ENCODE results near the gene ADCY4.

ADCY4 gene

DNA sequence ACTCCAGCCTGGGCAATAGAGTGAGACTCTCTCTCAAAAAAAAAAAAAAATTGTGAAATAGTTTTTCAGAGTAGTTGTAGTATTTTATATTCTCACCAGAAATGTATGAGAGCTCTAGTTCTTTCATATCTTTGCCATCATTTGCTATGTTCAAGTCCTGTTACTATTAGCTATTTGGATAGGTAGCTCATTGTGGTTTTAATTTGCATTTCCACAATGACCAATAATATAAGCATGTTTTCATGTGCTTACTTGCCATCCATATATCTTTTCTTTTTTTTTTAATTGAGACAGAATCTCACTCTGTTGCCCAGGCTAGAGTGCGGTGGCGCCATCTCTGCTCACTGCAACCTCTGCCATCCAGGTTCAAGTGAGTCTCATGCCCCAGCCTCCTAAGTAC lies 13.3 kb upstream of the ADCY4 start:
- Histone ChIP-seq H3K27ac (no peak overlapping the region), H3K4me3 (no peak overlapping the region)
- TF ChIP-seq, protein P1, sequence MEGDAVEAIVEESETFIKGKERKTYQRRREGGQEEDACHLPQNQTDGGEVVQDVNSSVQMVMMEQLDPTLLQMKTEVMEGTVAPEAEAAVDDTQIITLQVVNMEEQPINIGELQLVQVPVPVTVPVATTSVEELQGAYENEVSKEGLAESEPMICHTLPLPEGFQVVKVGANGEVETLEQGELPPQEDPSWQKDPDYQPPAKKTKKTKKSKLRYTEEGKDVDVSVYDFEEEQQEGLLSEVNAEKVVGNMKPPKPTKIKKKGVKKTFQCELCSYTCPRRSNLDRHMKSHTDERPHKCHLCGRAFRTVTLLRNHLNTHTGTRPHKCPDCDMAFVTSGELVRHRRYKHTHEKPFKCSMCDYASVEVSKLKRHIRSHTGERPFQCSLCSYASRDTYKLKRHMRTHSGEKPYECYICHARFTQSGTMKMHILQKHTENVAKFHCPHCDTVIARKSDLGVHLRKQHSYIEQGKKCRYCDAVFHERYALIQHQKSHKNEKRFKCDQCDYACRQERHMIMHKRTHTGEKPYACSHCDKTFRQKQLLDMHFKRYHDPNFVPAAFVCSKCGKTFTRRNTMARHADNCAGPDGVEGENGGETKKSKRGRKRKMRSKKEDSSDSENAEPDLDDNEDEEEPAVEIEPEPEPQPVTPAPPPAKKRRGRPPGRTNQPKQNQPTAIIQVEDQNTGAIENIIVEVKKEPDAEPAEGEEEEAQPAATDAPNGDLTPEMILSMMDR (IDR thresholded peaks at IDR 0.05): no peak
- DNase-seq (ENCODE audit: low spot score): no peak

DNA sequence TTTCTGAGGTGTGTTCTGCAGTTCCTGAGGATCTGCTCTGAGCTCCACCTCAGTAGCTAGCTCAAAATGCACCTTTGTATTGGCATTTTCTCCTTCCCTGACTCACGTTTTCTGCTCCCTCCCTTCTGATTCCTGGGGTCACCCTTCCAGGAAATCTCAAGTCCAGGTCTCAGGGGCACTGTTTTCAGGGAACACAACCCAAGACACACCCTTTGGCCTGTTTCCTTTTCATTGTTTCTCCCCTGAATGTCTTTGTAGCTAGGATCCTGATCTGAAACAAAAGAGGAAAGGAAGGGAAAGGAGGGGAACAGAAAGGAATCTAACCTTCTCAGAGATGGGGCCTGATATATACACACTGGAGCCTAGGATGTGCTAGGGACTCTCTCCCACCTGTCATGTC lies 12.3 kb upstream of the ADCY4 start:
- H3K4me3 ChIP-seq: no peak overlapping the region
- H3K27ac ChIP-seq: peak overlapping the region in 1 of 2 donors; percentile 22
- DNase-seq (ENCODE audit: low spot score): no peak
- TF ChIP-seq, protein P1 (IDR thresholded peaks at IDR 0.05): no peak

DNA sequence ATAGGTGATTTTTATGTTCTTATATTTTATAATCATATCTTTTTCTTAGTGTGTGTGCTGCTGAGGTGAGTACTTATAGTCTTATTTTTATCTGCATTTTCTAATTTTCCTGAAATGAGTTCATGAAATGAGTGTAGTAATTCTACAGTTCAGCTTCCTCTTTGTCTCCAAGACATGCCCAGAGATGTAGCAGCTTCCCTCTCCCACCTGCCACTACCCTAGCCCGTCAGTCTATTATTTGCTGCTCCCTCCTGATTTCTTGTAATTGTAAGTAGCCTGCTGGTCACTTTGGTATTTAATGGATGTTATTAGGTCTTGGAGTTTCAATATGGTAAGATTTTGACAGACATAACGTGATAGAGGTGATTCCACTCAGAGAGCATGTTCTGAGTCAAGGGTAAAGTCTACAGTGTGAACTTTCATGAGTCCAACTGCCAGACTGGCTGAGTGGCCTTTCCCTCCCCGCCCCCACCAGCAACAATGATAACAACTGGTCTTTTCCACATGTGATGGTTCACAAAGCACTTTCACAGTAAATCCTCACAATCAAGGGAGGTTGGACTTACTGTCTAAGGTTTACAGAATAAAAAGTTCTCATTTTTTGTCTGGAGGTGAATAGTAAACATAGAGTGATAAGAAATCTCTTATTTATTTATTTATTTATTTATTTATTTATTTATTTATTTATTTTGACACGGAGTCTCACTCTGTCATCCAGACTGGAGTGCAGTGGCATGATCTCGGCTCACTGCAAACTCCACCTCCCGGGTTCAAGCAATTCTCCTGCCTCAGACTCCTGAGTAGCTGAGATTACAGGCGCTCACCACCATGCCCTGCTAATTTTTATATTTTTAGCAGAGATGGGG lies 9.2 kb upstream of the ADCY4 start:
- Histone ChIP-seq H3K4me3 (no peak overlapping the region), H3K27ac (no peak overlapping the region)
- no peak for DNase-seq (ENCODE audit: low spot score)
- TF ChIP-seq, protein P1 (IDR thresholded peaks at IDR 0.05): no peak

DNA sequence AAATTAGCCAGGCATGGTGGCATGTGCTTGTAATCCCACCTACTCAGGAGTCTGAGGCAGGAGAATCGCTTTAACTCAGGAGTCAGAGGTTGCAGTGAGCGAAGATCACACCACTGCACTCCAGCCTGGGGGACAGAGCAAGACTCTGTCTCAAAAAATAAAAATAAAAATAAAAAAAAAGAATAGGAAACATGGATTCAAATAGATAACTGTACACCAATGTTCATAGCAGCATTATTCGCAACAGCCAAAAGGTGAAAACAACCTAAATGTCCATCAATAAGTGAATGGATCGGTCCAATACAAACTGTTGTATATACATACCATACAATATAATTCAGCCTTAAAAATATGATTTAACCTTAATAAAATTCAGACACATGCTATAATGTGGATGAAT lies 8.0 kb upstream of the ADCY4 start:
- Histone ChIP-seq H3K27ac (no peak overlapping the region), H3K4me3 (no peak overlapping the region)
- TF ChIP-seq, protein P1 (IDR thresholded peaks at IDR 0.05): no peak
- no peak for DNase-seq (ENCODE audit: low spot score)

DNA sequence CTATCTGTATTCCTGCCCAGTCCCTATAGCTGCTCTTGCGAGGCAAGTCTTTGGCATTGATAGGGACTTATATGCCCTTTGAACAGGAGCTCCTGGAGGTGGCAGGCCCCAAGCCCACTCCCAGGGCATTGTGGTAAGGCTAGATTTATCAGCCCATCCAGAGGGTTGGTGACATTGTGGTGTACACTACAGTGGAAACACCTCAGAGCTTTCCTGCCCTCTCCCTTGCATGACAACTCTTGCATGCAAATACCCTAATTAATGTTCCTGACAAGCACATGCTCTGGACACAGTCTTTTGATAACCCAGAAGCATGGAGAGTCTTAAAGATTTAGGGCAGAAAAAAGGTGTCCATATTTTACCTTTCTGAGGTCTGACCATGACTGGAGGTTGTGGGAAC lies 5.7 kb upstream of the ADCY4 start:
- no peak for DNase-seq (ENCODE audit: low spot score)
- TF ChIP-seq, protein P1 (IDR thresholded peaks at IDR 0.05): no peak
- H3K27ac ChIP-seq: no peak overlapping the region
- H3K4me3 ChIP-seq: no peak overlapping the region

DNA sequence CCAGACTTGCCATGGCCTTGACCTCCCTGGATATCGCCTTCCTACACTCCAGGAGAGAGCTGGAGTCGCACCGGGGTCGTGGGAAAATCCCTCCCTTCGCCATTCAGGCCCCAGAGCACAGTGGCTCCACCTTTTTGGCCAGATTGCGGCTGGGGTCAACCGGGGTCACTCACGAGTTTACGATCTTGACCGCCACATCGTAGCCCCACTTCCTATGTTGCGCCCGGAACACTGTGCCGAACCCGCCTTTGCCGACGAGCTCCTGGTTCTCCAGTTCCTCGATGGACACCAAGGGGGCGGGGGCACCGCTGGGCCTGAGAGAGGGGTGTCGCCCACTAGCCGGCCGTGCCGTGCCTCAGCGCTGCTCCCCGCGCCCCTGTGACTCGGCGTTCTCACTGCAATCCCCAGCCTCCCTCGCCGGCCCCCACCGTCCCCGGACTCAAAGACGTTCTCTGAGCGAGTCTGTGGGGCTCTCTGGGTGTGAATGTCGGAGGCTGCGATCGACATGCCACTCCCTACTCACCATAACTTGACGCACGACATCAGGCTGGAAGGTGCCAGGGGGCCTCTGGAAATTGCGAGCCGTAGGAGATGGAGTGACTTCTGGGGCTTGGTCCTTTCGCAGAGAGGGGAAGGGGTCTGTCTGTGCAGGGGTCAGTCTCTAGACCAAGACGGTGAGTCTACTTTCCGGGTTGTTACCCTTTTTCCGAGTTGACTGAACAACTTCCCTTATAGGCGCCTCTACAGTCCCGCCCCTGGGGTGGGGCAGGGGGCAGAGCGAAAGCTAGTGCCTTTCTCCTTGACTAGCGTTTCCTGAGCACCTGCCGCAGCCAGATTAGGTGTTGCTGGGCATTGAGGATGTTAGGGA lies 4.6 kb upstream of the ADCY4 start, which contains the start of gene RIPK3:
RIPK3 (minus strand) TSS at position 708 of the 868 bp plus-strand sequence; CDS start at position 543, 165 bp downstream.
- peak within 1 kb of the TSS; percentile 59 for H3K4me3 ChIP-seq
- TF ChIP-seq, protein P1 (IDR thresholded peaks at IDR 0.05): no peak
- DNase-seq (ENCODE audit: low spot score): no peak
- peak within 1 kb of the TSS in 1 of 2 donors; percentile 43 for H3K27ac ChIP-seq

Data from coronary artery (tissue), 2 donors.